22Rv1 (cell line): ENCODE data around the gene DPEP1.

Experiments
- CTCF ChIP-seq: fragments of 450-650 bp; IDR thresholded peaks from 2 replicates; pipeline ENCODE4 v1.5.1; 2017; ENCODE audit warnings: mild to moderate bottlenecking
- ZFX ChIP-seq: fragments of 450-650 bp; IDR thresholded peaks from 2 replicates; pipeline ENCODE4 v1.6.1; 2017; ENCODE audit warnings: antibody characterized with exemption, borderline replicate concordance

DNA sequence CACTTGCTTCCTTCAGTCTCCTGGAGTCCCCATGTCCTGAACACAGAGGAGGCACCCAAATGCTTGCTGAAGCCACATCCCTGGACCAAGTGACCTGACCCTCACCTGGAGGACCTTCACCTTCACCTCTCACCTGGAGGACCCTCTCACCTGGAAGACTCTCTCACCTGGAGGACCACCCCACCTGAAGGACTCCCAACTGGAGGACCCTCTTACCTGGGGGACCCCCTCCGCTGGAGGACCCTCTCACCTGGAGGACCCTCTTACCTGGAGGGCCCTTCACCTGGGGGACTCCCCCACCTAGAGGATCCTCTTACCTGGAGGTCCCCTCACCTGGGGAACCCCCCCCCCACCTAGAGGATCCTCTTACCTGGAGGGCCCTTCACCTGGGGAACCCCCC, 72.5 kb downstream of the DPEP1 start:
- TF ChIP-seq CTCF (no peak), ZFX (no peak)
